Measurements from ENCODE around the gene CBR1. TPM values are rescaled to one million over a fixed set of nuclear protein-coding genes. Genes with fewer than 3 reads are reported as not detected.

CBR1 gene
- total and polyA plus RNA-seq, 10 of the 15 experiments (the other 5 are each of a cell fraction or from before 2014, with no cell fraction given): 16.9 to 138 (median 57.4) TPM

DNA sequence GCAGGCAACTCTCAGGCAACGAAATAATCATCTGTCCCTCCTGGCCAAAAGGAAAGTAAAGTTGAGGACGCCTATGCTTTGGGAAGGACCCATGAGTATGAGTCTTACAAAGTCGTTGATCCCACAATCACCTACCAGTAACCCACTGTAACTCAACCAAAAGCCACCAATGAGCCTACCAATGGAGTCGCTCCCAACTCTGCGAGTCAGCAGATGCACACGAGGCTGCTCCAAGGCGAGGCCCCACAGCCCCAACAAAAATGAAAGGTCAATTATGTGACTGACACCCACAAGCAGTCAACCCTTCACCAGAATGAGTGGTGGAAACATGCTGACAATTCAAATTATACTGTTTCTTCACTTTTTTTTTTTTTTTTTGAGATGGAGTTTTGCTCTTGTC is 21.5 kb upstream of the CBR1 start (continued):
- TF ChIP-seq, protein P1, sequence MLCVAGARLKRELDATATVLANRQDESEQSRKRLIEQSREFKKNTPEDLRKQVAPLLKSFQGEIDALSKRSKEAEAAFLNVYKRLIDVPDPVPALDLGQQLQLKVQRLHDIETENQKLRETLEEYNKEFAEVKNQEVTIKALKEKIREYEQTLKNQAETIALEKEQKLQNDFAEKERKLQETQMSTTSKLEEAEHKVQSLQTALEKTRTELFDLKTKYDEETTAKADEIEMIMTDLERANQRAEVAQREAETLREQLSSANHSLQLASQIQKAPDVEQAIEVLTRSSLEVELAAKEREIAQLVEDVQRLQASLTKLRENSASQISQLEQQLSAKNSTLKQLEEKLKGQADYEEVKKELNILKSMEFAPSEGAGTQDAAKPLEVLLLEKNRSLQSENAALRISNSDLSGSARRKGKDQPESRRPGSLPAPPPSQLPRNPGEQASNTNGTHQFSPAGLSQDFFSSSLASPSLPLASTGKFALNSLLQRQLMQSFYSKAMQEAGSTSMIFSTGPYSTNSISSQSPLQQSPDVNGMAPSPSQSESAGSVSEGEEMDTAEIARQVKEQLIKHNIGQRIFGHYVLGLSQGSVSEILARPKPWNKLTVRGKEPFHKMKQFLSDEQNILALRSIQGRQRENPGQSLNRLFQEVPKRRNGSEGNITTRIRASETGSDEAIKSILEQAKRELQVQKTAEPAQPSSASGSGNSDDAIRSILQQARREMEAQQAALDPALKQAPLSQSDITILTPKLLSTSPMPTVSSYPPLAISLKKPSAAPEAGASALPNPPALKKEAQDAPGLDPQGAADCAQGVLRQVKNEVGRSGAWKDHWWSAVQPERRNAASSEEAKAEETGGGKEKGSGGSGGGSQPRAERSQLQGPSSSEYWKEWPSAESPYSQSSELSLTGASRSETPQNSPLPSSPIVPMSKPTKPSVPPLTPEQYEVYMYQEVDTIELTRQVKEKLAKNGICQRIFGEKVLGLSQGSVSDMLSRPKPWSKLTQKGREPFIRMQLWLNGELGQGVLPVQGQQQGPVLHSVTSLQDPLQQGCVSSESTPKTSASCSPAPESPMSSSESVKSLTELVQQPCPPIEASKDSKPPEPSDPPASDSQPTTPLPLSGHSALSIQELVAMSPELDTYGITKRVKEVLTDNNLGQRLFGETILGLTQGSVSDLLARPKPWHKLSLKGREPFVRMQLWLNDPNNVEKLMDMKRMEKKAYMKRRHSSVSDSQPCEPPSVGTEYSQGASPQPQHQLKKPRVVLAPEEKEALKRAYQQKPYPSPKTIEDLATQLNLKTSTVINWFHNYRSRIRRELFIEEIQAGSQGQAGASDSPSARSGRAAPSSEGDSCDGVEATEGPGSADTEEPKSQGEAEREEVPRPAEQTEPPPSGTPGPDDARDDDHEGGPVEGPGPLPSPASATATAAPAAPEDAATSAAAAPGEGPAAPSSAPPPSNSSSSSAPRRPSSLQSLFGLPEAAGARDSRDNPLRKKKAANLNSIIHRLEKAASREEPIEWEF (IDR thresholded peaks at IDR 0.05; ENCODE audit: insufficient replicate concordance, low read depth, low read length): no peak
- TF ChIP-seq RAD51 (IDR thresholded peaks at IDR 0.05) (no peak), TAF1 (IDR thresholded peaks at IDR 0.05; ENCODE audit: borderline replicate concordance, low read depth, low read length) (no peak)
- TF ChIP-seq, protein P2, sequence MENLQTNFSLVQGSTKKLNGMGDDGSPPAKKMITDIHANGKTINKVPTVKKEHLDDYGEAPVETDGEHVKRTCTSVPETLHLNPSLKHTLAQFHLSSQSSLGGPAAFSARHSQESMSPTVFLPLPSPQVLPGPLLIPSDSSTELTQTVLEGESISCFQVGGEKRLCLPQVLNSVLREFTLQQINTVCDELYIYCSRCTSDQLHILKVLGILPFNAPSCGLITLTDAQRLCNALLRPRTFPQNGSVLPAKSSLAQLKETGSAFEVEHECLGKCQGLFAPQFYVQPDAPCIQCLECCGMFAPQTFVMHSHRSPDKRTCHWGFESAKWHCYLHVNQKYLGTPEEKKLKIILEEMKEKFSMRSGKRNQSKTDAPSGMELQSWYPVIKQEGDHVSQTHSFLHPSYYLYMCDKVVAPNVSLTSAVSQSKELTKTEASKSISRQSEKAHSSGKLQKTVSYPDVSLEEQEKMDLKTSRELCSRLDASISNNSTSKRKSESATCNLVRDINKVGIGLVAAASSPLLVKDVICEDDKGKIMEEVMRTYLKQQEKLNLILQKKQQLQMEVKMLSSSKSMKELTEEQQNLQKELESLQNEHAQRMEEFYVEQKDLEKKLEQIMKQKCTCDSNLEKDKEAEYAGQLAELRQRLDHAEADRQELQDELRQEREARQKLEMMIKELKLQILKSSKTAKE (IDR thresholded peaks at IDR 0.05; ENCODE audit: low read depth, poor library complexity, severe bottlenecking): no peak
- TF ChIP-seq, protein P3, sequence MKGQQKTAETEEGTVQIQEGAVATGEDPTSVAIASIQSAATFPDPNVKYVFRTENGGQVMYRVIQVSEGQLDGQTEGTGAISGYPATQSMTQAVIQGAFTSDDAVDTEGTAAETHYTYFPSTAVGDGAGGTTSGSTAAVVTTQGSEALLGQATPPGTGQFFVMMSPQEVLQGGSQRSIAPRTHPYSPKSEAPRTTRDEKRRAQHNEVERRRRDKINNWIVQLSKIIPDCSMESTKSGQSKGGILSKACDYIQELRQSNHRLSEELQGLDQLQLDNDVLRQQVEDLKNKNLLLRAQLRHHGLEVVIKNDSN (IDR thresholded peaks at IDR 0.05; ENCODE audit: borderline replicate concordance, extremely low read length, insufficient read depth, low read depth, low read length): no peak
